Muscle layer of duodenum (tissue), 2 donors: ENCODE measurements around the gene ABL1.

Source experiments
- H3K27ac ChIP-seq: one replicate; pipeline ENCODE4 v1.7.0; 2013; ENCODE audit warnings: mild to moderate bottlenecking, low read length
- H3K27me3 ChIP-seq: one replicate; pipeline ENCODE4 v1.7.0; 2013; ENCODE audit warnings: low read depth, mild to moderate bottlenecking, control low read depth, low read length
- H3K36me3 ChIP-seq, 2 donors: one replicate each; pipeline ENCODE4 v1.7.0; 2013; ENCODE audit warnings: low read length in 2 of 2, control low read depth in 1 of 2, mild to moderate bottlenecking in 1 of 2; ENCODE audit not compliant: insufficient read depth in 2 of 2, control insufficient read depth in 1 of 2
- H3K4me1 ChIP-seq, 2 donors: one replicate each; pipeline ENCODE4 v1.7.0; 2013; ENCODE audit warnings: low read length in 2 of 2, mild to moderate bottlenecking in 2 of 2, control low read depth in 1 of 2, moderate library complexity in 1 of 2; ENCODE audit not compliant: insufficient read depth in 2 of 2, control insufficient read depth in 1 of 2
- H3K4me3 ChIP-seq, 2 donors: one replicate each; pipeline ENCODE4 v1.7.0; 2013; ENCODE audit warnings: low read length in 2 of 2, low read depth in 1 of 2, mild to moderate bottlenecking in 1 of 2
- H3K9me3 ChIP-seq, 2 donors: one replicate each; pipeline ENCODE4 v1.7.0; 2013; ENCODE audit warnings: low read length in 2 of 2, control low read depth in 1 of 2, mild to moderate bottlenecking in 1 of 2; ENCODE audit not compliant: control insufficient read depth in 1 of 2
- donor health status: healthy.

The ABL1 gene

DNA sequence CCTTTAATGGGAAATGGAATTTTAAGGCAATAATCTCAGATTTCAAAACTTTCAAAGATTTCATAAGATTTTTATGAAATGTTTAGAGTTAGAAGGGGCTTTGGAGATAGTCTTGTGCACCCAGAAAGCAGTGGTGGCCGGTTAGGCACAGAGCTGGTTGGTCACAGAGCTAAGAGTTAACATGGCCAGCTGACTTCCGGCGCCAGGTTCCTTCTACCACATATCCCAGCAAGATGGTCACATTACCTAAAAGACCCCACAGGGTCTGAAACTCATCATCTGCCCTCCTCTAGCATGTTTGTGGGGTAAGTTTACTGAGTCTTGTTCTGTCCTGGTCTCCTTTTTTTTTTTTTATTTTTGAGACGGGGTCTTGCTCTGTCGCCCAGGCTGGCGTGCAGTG, 42.2 kb downstream of the ABL1 start:
- Histone ChIP-seq H3K36me3 (peaks cover 69 to 82% of the 10 kb centered on the region in 2 donors), H3K9me3 (no peaks in the 10 kb centered on the region), H3K27me3 (no peaks in the 10 kb centered on the region), H3K4me1 (peaks cover 0 to 15% of the 10 kb centered on the region in 2 donors), H3K27ac (no peak overlapping the region), H3K4me3 (no peak overlapping the region)

GRCh38 chr9:130878295-130878694, 43.2 kb downstream of the ABL1 start:
- Histone ChIP-seq H3K36me3 (peaks cover 61 to 82% of the 10 kb centered on the region in 2 donors), H3K27ac (no peak overlapping the region), H3K9me3 (no peaks in the 10 kb centered on the region), H3K4me1 (peaks cover 0 to 5% of the 10 kb centered on the region in 2 donors), H3K4me3 (no peak overlapping the region), H3K27me3 (no peaks in the 10 kb centered on the region)

DNA sequence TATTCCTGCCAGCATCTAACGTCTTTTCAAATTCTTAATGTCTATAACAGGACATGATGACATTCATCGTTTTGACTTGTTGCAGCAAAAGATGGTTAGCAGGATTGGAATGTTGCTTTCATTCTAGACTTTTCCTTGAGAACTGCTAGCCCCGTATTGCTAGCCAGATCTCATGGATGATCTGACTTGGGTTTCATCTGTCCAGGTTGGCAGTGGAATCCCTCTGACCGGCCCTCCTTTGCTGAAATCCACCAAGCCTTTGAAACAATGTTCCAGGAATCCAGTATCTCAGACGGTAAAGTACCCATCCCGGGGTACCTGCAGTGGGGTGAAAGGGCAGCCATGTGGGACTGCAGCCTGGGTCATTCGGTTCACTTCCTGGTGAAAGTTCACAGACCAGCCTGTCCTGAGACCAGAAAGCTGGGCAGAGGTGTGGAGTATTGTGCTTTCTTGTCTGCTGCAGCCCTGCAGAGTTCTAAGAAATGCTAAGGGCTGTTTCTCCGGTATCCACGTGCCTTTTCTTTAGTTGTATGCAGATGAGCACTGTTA, 44.9 kb downstream of the ABL1 start:
- Histone ChIP-seq H3K36me3 (peaks cover 58 to 82% of the 10 kb centered on the region in 2 donors), H3K27me3 (no peaks in the 10 kb centered on the region), H3K4me3 (no peak overlapping the region), H3K4me1 (peaks cover 0 to 7% of the 10 kb centered on the region in 2 donors), H3K27ac (no peak overlapping the region), H3K9me3 (no peaks in the 10 kb centered on the region)

DNA sequence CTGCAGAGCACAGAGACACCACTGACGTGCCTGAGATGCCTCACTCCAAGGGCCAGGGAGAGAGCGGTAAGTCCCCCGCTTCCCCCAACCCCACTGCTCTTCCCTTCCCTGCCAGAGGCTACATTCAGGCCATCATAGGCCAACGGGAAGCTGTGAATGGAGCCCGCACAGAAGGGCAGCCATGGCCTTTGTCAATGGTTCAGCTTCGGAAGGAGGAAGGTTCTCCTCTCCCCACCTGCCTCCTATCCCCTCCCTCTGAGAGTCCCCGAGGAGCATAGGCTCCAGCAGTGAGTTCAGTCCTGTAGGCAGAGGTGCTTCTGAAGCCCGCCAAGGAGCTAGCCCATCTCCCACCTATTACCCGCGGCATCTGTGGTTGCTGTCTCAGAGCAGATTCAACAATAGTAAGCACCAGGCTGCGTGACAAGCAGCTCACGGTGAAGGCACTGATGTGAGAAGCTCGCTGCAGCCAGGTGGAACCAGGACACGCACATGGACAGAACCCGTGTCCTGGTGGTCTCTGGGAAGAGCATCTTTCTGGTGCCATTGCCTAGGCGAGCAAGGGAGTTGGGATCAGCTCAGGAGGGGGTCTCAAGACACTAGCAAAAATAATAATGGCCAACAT, 45.7 kb downstream of the ABL1 start:
- Histone ChIP-seq H3K9me3 (no peaks in the 10 kb centered on the region), H3K36me3 (peaks cover 52 to 83% of the 10 kb centered on the region in 2 donors), H3K4me3 (no peak overlapping the region), H3K27me3 (no peaks in the 10 kb centered on the region), H3K27ac (no peak overlapping the region), H3K4me1 (peaks cover 0 to 9% of the 10 kb centered on the region in 2 donors)

GRCh38 chr9:130881516-130881915, 46.5 kb downstream of the ABL1 start:
- H3K36me3 ChIP-seq: peaks cover 60 to 86% of the 10 kb centered on the region in 2 donors
- peaks cover 0 to 16% of the 10 kb centered on the region in 2 donors for H3K4me1 ChIP-seq
- H3K27ac ChIP-seq: no peak overlapping the region
- no peak overlapping the region for H3K4me3 ChIP-seq
- no peaks in the 10 kb centered on the region for H3K27me3 ChIP-seq
- no peaks in the 10 kb centered on the region for H3K9me3 ChIP-seq

DNA sequence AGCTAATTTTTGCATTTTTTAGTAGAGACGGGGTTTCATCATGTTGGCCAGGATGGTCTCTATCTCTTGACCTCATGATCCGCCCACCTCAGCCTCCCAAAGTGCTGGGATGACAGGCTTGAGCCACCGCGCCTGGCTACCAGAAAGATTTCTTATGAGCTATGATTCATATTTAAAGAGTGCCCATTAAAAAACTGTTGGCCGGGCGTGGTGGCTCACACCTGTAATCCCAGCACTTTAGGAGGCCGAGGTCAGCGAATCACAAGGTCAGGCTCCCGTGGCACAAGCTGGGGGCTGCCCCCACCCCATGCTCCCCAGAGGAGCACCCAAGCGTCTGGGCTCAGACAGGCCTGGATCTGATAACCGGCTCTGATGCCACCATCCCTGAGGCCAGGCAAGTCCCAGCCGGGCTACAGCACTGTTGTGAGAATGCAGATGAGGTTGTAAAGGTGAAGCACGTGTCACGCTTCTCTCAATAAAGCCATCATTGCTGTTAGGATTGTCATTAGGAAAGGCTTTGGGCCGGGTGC, 47.7 kb downstream of the ABL1 start:
- peaks cover 0 to 28% of the 10 kb centered on the region in 2 donors for H3K4me1 ChIP-seq
- H3K9me3 ChIP-seq: no peaks in the 10 kb centered on the region
- no peak overlapping the region for H3K27ac ChIP-seq
- no peaks in the 10 kb centered on the region for H3K27me3 ChIP-seq
- no peak overlapping the region for H3K4me3 ChIP-seq
- H3K36me3 ChIP-seq: peaks cover 70 to 99% of the 10 kb centered on the region in 2 donors

DNA sequence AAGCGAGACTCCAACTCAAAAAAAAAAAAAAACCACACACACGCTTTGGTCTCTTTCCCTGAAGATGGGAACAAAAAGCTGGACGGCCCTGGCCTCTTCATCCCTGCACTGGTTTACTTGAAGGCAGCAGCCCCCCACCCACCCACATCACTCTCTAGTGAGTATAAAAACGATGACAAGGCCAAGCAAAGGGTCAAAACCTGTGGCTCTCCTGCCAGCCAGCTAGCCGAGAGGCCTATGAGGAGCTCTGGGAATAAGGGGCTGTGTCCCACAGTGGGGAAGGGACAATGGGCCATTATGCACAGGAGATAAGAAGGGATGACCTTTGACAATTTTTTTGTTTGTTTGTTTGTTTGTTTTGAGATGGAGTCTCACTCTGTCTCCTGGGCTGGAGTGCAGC, 48.4 kb downstream of the ABL1 start:
- Histone ChIP-seq H3K27ac (no peak overlapping the region), H3K27me3 (no peaks in the 10 kb centered on the region), H3K4me1 (peaks cover 0 to 29% of the 10 kb centered on the region in 2 donors), H3K9me3 (no peaks in the 10 kb centered on the region), H3K36me3 (peaks cover 72 to 100% of the 10 kb centered on the region in 2 donors), H3K4me3 (no peak overlapping the region)

DNA sequence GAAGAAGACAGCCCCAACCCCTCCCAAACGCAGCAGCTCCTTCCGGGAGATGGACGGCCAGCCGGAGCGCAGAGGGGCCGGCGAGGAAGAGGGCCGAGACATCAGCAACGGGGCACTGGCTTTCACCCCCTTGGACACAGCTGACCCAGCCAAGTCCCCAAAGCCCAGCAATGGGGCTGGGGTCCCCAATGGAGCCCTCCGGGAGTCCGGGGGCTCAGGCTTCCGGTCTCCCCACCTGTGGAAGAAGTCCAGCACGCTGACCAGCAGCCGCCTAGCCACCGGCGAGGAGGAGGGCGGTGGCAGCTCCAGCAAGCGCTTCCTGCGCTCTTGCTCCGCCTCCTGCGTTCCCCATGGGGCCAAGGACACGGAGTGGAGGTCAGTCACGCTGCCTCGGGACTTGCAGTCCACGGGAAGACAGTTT, 49.1 kb downstream of the ABL1 start:
- Histone ChIP-seq H3K4me1 (peaks cover 0 to 29% of the 10 kb centered on the region in 2 donors), H3K9me3 (no peaks in the 10 kb centered on the region), H3K4me3 (no peak overlapping the region), H3K36me3 (peaks cover 73 to 100% of the 10 kb centered on the region in 2 donors), H3K27me3 (no peaks in the 10 kb centered on the region), H3K27ac (no peak overlapping the region)

DNA sequence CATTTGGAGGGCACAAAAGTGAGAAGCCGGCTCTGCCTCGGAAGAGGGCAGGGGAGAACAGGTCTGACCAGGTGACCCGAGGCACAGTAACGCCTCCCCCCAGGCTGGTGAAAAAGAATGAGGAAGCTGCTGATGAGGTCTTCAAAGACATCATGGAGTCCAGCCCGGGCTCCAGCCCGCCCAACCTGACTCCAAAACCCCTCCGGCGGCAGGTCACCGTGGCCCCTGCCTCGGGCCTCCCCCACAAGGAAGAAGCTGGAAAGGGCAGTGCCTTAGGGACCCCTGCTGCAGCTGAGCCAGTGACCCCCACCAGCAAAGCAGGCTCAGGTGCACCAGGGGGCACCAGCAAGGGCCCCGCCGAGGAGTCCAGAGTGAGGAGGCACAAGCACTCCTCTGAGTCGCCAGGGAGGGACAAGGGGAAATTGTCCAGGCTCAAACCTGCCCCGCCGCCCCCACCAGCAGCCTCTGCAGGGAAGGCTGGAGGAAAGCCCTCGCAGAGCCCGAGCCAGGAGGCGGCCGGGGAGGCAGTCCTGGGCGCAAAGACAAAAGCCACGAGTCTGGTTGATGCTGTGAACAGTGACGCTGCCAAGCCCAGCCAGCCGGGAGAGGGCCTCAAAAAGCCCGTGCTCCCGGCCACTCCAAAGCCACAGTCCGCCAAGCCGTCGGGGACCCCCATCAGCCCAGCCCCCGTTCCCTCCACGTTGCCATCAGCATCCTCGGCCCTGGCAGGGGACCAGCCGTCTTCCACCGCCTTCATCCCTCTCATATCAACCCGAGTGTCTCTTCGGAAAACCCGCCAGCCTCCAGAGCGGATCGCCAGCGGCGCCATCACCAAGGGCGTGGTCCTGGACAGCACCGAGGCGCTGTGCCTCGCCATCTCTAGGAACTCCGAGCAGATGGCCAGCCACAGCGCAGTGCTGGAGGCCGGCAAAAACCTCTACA, 49.8 kb downstream of the ABL1 start:
- peaks cover 66 to 95% of the 10 kb centered on the region in 2 donors for H3K36me3 ChIP-seq
- H3K27ac ChIP-seq: no peak overlapping the region
- peaks cover 0 to 29% of the 10 kb centered on the region in 2 donors for H3K4me1 ChIP-seq
- no peaks in the 10 kb centered on the region for H3K9me3 ChIP-seq
- no peaks in the 10 kb centered on the region for H3K27me3 ChIP-seq
- H3K4me3 ChIP-seq: no peak overlapping the region

DNA sequence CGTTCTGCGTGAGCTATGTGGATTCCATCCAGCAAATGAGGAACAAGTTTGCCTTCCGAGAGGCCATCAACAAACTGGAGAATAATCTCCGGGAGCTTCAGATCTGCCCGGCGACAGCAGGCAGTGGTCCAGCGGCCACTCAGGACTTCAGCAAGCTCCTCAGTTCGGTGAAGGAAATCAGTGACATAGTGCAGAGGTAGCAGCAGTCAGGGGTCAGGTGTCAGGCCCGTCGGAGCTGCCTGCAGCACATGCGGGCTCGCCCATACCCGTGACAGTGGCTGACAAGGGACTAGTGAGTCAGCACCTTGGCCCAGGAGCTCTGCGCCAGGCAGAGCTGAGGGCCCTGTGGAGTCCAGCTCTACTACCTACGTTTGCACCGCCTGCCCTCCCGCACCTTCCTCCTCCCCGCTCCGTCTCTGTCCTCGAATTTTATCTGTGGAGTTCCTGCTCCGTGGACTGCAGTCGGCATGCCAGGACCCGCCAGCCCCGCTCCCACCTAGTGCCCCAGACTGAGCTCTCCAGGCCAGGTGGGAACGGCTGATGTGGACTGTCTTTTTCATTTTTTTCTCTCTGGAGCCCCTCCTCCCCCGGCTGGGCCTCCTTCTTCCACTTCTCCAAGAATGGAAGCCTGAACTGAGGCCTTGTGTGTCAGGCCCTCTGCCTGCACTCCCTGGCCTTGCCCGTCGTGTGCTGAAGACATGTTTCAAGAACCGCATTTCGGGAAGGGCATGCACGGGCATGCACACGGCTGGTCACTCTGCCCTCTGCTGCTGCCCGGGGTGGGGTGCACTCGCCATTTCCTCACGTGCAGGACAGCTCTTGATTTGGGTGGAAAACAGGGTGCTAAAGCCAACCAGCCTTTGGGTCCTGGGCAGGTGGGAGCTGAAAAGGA, 50.7 kb downstream of the ABL1 start:
- no peaks in the 10 kb centered on the region for H3K27me3 ChIP-seq
- peaks cover 66 to 94% of the 10 kb centered on the region in 2 donors for H3K36me3 ChIP-seq
- H3K27ac ChIP-seq: no peak overlapping the region
- no peaks in the 10 kb centered on the region for H3K9me3 ChIP-seq
- no peak overlapping the region for H3K4me3 ChIP-seq
- H3K4me1 ChIP-seq: peaks cover 0 to 29% of the 10 kb centered on the region in 2 donors
